Measurements from ENCODE around the gene UBE2E3. TPM values are rescaled to one million over a fixed set of nuclear protein-coding genes. Genes with fewer than 3 reads are reported as not detected.

The UBE2E3 gene
- total RNA-seq, 4 donors from 2014 or later = 55.5 to 131 (median 99.0) TPM

- 71 to 75% methylated on average over 4 of the region's 4 CpGs for WGBS, 2 donors
- Histone ChIP-seq H3K27ac (no peak overlapping the region), H3K36me3 (no peaks in the 10 kb centered on the region), H3K4me1 (no peaks in the 10 kb centered on the region), H3K4me3 (no peak overlapping the region), H3K9me3 (no peaks in the 10 kb centered on the region), H3K27me3 (no peaks in the 10 kb centered on the region)
- no peak for DNase-seq (ENCODE audit: low spot score in 2 of 2)
- TF ChIP-seq POLR2A (IDR thresholded peaks at IDR 0.05) (no peak), CTCF (IDR thresholded peaks at IDR 0.05) (no peak), EP300 (IDR thresholded peaks at IDR 0.05) (no peak)
Observed at GRCh38 chr2:180962727-180963314, 17.6 kb upstream of the UBE2E3 start.

GRCh38 chr2:180966378-180966777 lies 14.0 kb upstream of the UBE2E3 start:
- no peaks in the 10 kb centered on the region for H3K4me1 ChIP-seq
- H3K27ac ChIP-seq = no peak overlapping the region
- no peak for DNase-seq (ENCODE audit: low spot score in 2 of 2)
- no peaks in the 10 kb centered on the region for H3K36me3 ChIP-seq
- 92 to 94% methylated on average over 3 of the region's 3 CpGs for WGBS, 2 donors
- no peaks in the 10 kb centered on the region for H3K9me3 ChIP-seq
- no peak overlapping the region for H3K4me3 ChIP-seq
- no peak for TF ChIP-seq POLR2A (IDR thresholded peaks at IDR 0.05)
- no peak for TF ChIP-seq EP300 (IDR thresholded peaks at IDR 0.05)
- no peak for TF ChIP-seq CTCF (IDR thresholded peaks at IDR 0.05)
- no peaks in the 10 kb centered on the region for H3K27me3 ChIP-seq

- 59 to 78% methylated on average over 1 of the region's 1 CpG for WGBS, 2 donors
- no peak for TF ChIP-seq POLR2A (IDR thresholded peaks at IDR 0.05)
- no peak for TF ChIP-seq CTCF (IDR thresholded peaks at IDR 0.05)
- no peak for TF ChIP-seq EP300 (IDR thresholded peaks at IDR 0.05)
- H3K4me3 ChIP-seq = no peak overlapping the region
- H3K36me3 ChIP-seq = no peaks in the 10 kb centered on the region
- H3K27me3 ChIP-seq = no peaks in the 10 kb centered on the region
- H3K9me3 ChIP-seq = no peaks in the 10 kb centered on the region
- H3K4me1 ChIP-seq = no peaks in the 10 kb centered on the region
- no peak for DNase-seq (ENCODE audit: low spot score in 2 of 2)
- no peak overlapping the region for H3K27ac ChIP-seq
Observed at GRCh38 chr2:180969124-180969523, 11.3 kb upstream of the UBE2E3 start.

DNA sequence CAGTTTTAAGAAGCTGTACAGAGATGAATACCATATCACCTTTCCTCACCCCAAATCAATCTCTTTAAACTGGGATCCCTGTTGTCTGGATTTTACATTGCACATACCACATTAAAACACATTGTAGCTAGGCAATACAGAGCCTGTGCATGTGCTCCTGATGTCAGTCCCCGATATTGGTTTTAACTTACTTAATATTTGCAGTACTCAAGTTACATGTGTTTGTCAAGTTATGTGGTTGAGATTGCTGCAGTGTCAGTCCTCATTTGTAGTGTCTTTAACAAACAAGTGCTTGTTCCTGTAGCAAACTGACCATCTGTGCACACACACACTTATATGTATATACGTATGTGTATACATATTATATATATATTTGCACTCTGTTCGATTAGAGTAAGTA lies 10.4 kb upstream of the UBE2E3 start:
- WGBS, 2 donors = 81 to 82% methylated on average over 3 of the region's 3 CpGs
- Histone ChIP-seq H3K36me3 (no peaks in the 10 kb centered on the region), H3K4me3 (no peak overlapping the region), H3K27ac (no peak overlapping the region), H3K4me1 (no peaks in the 10 kb centered on the region), H3K9me3 (no peaks in the 10 kb centered on the region), H3K27me3 (no peaks in the 10 kb centered on the region)
- DNase-seq (ENCODE audit: low spot score in 2 of 2) = no peak
- TF ChIP-seq POLR2A (IDR thresholded peaks at IDR 0.05) (no peak), EP300 (IDR thresholded peaks at IDR 0.05) (no peak), CTCF (IDR thresholded peaks at IDR 0.05) (no peak)

DNA sequence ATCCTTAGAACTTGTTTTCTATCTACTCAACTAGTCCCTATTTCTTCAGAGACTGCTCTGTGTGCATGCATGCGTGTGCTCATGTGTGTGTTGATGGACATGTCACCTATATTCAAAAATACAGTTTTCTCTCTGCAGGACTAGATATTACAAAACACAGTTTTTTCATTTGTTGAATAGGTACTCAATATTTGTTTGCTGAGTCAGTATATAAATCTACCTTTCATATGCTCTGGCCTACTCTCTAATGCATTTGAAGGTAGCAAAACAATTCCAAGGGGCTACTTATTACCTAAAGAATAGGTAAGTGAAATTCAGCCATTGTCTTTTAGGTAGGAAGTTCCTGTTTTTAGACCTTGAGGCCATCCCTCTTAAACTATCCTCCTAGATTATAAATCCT lies 8.6 kb upstream of the UBE2E3 start:
- Histone ChIP-seq H3K36me3 (no peaks in the 10 kb centered on the region), H3K4me3 (no peak overlapping the region), H3K27ac (no peak overlapping the region), H3K4me1 (no peaks in the 10 kb centered on the region), H3K27me3 (no peaks in the 10 kb centered on the region), H3K9me3 (no peaks in the 10 kb centered on the region)
- TF ChIP-seq EP300 (IDR thresholded peaks at IDR 0.05) (no peak), POLR2A (IDR thresholded peaks at IDR 0.05) (no peak), CTCF (IDR thresholded peaks at IDR 0.05) (no peak)
- no peak for DNase-seq (ENCODE audit: low spot score in 2 of 2)
- 94 to 95% methylated on average over 1 of the region's 1 CpG for WGBS, 2 donors
